GM21619 (cell line): ENCODE results near the gene TUBGCP5.

ENCODE experiments used
- ATAC-seq: cut with Tn5 transposase; IDR thresholded peaks from one replicate; pipeline ENCODE4 v1.9.1; 2021; ENCODE audit not compliant: unreplicated experiment

Gene TUBGCP5

DNA sequence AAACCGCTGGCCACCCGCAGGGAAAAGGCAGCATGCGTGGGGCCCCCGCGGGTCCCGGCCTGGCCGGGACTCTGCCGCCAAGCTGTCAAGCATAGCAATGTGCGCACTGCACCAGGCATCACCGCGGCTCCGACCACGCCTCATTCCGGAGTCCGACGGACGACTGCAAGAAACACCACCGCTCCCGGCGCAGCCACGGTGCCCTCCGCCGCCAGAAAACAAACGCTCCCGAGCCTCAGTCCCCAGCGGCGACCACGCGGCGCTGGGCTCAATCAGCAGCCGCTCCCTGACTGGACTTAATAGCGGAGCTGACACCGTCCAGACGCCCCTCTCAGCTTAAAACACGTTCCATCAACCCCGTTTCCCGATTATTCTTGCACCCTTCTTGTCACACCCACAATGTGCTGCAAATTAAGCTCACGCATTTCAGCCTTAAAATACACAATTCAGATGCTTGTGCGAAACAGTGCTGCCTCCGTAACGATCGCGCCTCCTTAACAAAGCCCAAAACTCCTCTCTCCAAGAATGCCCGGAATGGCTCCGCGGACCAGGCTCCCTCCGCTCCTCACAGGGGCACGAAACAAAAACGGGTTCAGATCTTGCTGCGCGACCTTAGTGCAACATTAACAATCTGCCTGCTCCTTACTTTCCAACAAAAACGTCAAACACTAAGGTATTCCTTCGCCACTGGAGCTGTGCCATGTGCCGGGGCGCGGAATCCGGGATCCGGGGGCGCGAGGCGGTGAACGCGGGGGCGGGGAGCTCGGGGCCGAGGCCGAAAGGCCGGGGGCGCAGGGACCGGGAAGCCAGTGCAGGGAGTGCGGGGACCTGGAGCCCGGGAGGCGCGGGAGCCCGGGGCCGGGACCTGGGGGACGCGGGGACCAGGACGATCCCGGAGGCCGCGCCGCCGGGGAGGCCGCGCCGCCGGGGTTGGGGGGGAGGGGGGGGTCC is 59.9 kb downstream of the TUBGCP5 start:
- peak; percentile 46 for ATAC-seq

DNA sequence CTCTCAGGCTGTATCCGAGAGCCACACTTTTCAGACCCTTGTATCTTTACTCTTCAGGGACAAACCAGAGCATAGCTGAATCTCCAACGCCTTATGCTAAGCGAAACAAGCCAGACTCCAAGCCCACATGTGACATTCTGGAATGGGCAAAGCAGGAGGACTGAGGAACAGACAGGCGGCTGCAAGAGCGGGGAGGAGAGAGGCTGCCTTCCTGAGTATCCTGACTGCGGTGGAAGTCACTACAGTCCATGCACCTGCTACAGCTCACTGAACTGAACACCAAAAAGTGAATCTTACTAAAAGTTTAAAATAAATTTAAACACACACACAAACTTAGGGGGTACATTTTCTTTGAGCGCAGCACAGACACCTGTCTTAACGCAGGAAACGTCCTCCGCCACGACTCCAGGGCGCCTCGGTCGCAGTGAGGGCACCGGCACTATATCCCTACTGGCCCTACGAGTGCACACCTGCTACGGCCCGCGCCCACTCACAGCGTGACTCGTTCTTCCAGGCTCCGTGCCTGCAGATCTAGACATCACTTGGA is 60.6 kb downstream of the TUBGCP5 start:
- peak; percentile 30 for ATAC-seq

GRCh38 chr15:22974745-22975144 is 64.6 kb downstream of the TUBGCP5 start:
- ATAC-seq, result no peak

DNA sequence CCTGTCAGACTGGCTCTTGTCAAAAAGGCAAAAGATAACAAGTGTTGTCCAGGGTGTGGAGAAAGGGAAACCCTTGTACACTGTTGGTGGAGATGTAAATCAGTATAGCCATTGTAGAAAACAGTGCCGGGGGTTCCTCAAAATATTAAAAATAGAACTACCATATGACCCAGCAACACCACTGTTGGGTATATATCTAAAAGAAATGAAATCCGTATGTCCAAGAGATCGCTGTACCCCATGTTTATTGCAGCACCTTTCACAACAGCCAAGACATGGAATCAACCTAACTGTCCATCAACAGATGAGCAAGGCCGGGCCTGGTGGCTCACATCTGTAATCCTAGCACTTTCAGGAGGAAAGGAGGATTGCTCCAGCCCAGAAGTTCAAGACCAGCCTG is 65.4 kb downstream of the TUBGCP5 start:
- ATAC-seq, result no peak

DNA sequence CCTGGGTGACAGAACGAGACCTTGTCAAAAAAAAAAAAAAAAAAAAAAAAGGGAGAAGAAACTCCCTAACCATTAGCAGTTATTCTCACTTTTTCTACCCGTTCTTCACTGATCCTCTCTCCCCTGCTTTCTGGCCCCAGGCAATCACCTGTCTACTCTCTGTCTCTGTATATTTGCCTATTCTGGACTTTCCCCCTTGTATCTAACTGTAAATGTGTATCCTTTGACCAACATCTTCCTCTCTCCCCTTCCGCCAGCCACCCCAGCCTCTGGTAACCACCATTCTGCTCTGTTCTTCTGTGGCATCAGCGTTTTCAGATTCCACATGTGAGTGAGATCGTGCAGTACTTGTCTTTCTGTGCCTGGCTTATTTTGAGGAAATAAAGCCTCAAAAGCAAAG is 66.1 kb downstream of the TUBGCP5 start:
- ATAC-seq, result peak; percentile 77

- ATAC-seq, result no peak
Measured at GRCh38 chr15:22969489-22969888, 69.9 kb downstream of the TUBGCP5 start.

- no peak for ATAC-seq
Measured at GRCh38 chr15:22968366-22968765, 71.0 kb downstream of the TUBGCP5 start.

GRCh38 chr15:22967084-22967770 is 72.1 kb downstream of the TUBGCP5 start:
- ATAC-seq, result no peak

DNA sequence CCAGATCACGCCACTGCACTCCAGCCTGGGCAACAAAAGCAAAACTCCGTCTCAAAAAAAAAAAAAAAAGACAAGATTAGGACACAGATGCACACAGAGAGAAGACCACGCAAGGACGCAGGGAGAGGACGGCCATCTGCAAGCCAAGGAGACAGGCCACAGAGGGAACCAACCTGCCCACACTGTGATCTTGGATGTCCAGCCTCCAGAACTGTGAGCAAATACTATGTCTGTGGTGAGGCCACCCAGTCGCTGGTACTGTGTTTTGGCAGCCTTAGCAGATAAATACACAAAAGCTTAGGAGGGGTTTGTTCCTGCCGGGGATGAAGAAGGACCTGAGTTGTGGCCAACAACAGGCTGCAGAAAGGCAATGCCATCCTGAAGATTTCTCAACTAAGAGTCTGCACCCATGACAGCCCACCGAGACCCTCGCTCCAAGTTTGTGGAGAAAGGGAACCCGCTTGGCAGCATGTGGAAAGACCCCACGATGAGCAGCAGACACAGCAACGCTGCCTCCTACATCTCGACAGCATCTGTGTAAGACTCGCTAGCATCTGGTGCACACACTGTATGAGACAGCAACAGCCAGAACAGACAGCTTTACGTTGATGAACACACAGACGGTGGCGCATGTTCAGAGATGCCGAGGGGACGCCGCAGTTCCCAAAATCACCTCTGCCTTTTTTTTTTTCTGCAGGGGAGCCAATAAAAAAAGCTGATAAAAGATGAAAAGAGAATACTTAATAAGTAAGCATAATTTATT is 72.9 kb downstream of the TUBGCP5 start:
- no peak for ATAC-seq

DNA sequence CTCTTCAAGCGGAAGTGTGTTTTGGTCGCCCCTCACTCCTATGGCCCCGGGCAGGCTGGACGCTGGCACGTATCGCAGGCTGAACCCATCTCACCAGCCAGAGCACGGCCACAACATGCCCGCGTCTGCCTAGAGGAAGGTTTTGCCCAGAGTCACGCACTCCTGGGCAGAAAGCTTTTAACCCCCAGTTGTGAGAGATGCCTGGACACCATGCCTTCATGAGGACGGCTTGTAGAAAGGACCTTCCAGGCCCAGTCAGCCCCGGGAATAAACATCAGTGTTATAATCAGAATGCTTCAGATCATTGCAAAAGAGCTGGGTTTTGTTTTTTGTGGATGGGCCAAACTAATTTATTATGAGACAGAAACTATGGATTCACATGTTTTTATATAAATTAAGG is 75.7 kb downstream of the TUBGCP5 start:
- ATAC-seq, result no peak

DNA sequence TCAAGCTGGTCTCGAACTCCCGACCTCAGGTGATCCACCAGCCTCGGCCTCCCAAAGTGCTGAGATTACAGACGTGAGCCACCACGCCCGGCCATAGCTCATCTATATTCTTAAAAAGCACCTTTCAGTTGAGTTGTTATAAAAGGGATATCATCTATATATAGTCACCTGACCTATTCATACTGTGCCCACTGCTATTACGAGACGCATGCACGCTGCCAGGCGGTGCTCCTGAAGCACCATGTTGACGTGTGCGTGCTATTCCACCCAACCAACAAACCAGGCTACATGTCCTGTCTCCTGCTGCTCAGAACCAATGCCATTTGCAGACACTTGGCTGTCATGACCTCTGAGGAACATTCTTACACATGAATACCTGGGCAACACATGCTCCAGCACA is 76.8 kb downstream of the TUBGCP5 start:
- ATAC-seq, result no peak

DNA sequence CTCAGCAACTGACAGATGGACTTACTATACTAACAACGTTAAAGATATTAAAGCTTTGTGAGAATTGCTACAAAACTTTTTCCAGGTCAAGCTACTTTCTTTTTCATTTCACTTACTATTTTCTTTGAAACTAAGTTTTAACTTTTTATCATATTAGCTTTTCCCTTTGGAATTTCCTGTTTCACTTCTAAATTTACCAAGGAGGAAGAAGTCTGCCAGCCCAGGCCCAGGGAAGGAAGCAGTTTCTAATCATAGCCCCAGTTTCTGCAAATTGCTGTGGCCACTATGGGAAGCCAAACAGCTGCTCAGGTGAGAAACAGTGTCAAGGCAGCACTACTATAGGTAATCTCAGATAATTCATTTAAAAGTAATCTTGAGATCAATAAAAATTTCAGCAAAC is 77.6 kb downstream of the TUBGCP5 start:
- no peak for ATAC-seq

- no peak for ATAC-seq
Measured at GRCh38 chr15:22960556-22960955, 78.8 kb downstream of the TUBGCP5 start.

DNA sequence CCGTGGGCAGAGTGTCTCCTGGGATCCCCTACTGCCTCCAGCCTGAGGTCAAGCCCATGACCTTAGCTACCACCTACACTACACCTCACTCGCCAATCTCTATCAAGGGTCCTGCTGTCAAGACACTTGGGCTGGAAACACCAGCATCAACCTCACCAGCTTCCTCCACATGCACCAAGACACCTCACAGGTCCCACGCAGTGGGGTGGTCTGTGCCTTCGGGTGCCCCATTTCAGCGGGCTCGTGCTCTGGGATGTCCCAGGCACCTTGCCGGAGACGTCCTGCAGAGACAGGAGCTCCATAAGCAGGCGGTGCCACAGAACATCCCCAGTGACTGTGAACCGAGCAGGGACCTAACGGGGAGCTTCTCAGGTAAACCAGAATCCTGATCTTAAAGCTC is 79.2 kb downstream of the TUBGCP5 start:
- ATAC-seq, result no peak

- no peak for ATAC-seq
Measured at GRCh38 chr15:22959321-22960101, 79.9 kb downstream of the TUBGCP5 start.

- no peak for ATAC-seq
Measured at GRCh38 chr15:22958487-22959280, 80.7 kb downstream of the TUBGCP5 start.

DNA sequence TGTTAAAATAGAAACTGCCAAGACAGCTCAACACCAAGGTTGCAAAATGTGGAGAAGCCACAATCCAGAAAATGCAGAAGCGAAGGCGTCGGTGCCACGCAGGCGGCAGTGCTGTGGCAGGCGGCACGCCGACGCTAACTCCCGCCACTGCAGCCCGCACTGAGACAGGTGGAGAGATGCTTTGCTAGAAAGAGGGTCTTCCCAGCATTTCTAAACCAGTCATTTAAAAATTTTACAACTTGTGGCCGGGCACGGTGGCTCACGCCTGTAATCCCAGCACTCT is 82.5 kb downstream of the TUBGCP5 start:
- no peak for ATAC-seq

GRCh38 chr15:22956257-22956977 is 83.0 kb downstream of the TUBGCP5 start:
- ATAC-seq, result no peak

DNA sequence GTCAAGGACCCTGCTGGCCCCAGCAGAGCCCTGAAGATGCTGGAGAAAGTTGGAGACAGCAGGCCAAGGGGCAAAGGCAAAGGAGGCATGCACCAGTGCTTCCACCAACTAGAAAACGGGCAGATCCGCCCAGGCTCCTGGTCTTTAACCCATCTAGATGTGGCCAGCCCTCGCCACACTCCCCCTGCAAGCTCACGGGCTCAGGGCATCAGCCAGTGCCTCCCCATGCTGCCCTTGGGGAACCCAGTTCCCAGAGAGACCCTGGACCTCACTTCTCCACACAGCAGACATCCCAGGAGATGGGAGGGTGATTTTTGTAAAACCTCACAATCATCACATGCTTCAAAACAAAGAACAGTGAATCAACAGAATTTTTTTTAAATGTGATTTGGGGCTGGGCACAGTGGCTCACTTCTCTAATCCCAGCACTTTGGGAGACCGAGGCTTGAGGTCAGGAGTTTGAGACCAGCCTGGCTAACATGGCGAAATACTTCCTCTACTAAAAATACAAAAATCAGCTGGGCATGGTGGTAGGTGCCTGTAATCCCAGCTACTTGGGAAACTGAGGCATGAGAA is 83.7 kb downstream of the TUBGCP5 start:
- ATAC-seq, result no peak
